OCI-LY1 (cell line): ENCODE data around the gene RPS6KA6.

ENCODE experiments used
- CTCF ChIP-seq: fragments of 200-600 bp; sonication (generic), shearing (Covaris generic); IDR thresholded peaks from 2 replicates; pipeline ENCODE4 v1.5.1; 2017; ENCODE audit warnings: mild to moderate bottlenecking, antibody characterized with exemption, low read length, moderate library complexity, mixed read lengths
- EZH2 ChIP-seq: fragments of 200-600 bp; sonication (generic), shearing (Covaris generic); IDR thresholded peaks from 2 replicates; pipeline ENCODE4 v1.8.0; 2017; ENCODE audit warnings: borderline replicate concordance, mixed run types, mild to moderate bottlenecking, antibody characterized with exemption, low read length, moderate library complexity, mixed read lengths

- TF ChIP-seq CTCF (no peak), EZH2 (no peak)
Observed at GRCh38 chrX:84162401-84162800, 25.6 kb downstream of the RPS6KA6 start.
